HAP-1 (cell line): ENCODE measurements around the gene CCND3.
A peak's percentile ranks its signal among the peaks of the same experiment; 100 is the strongest.

Experiments used
- DNase-seq, 2 experiments: peaks; one replicate each; pipeline ENCODE4 v3.0.0-alpha.2; 2016 to 2020; ENCODE audit warnings: low spot score in 2 of 2
- H3K27me3 ChIP-seq: fragments of 250-450 bp; sonication (Bioruptor Pico); 2 replicates; pipeline ENCODE4 v1.5.1; 2020; ENCODE audit warnings: low read depth, mild to moderate bottlenecking, moderate library complexity
- H3K36me3 ChIP-seq: fragments of 250-450 bp; sonication (Bioruptor Pico); replicated peaks from 2 replicates; pipeline ENCODE4 v1.5.1; 2020; ENCODE audit warnings: mild to moderate bottlenecking
- H3K4me1 ChIP-seq: fragments of 250-450 bp; sonication (Bioruptor Pico); 2 replicates; pipeline ENCODE4 v1.5.1; 2020; ENCODE audit warnings: mild to moderate bottlenecking
- H3K4me3 ChIP-seq: fragments of 250-450 bp; sonication (Bioruptor Pico); 2 replicates; pipeline ENCODE4 v1.5.1; 2020; ENCODE audit warnings: mild to moderate bottlenecking, moderate library complexity
- H3K9me3 ChIP-seq: fragments of 250-450 bp; sonication (Bioruptor Pico); 2 replicates; pipeline ENCODE4 v1.5.1; 2020; ENCODE audit warnings: mild to moderate bottlenecking, moderate library complexity
- in situ Hi-C: fragments of 300-500 bp; cut with MboI; formaldehyde crosslinking; loops from 3 replicates; pipeline ENCODE4 v1.14.3; 2020; ENCODE audit warnings: low sequenced_read_pairs, inconsistent platforms, mixed read lengths

Gene CCND3

DNA sequence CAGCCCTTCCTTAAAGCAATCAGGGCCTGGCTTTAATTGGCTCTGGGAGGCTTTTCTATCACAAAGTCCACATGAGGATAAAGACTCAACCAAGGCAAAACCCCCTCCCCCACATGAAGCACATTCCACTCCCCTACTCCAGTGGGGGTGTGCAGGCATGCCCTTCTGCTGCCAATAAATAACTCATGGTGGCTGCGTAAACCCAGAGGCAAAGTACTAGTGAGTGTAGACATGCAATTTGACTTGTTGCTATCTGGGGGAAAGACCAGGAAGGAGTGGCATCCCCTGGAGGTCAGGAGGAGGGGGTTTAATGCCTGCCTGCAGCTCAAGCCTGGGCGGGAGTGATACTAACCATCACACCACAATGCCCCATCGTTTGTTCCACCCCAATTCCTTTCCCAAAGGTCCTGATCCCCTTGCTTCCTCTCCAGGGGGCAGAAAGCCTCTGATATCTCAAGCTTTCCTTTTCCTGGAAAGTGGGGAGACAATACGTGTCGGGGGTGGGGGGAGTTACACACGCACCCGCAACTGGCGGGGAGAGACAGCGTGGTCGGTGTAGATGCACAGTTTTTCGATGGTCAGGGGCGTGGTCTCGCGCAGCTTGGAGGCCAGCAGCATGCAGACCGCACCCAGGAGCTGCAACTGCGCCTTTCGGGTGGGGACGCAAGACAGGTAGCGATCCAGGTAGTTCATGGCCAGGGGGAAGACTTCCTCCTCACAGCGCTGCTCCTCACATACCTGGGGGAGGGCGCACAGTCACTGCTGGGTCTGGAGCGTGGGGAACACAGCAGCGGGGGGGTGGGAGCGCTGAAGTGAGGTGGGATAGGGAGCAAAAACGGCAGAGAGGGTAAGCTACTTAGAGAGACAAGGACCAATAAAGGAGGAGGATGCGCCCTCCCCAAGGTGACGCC lies 1.5 kb downstream of the CCND3 start:
- no peaks in the 10 kb centered on the region for H3K9me3 ChIP-seq
- peaks cover 18% of the 10 kb centered on the region for H3K4me1 ChIP-seq
- H3K4me3 ChIP-seq = peak overlapping the region; percentile 90
- H3K36me3 ChIP-seq = peaks cover 34% of the 10 kb centered on the region
- in situ Hi-C loops = loop anchor here (5.0 kb wide), 1 partner anchor 107 kb away; no protein-coding TSS in a partner anchor
- no peaks in the 10 kb centered on the region for H3K27me3 ChIP-seq
- peak; percentile 2 to 68 for DNase-seq

DNA sequence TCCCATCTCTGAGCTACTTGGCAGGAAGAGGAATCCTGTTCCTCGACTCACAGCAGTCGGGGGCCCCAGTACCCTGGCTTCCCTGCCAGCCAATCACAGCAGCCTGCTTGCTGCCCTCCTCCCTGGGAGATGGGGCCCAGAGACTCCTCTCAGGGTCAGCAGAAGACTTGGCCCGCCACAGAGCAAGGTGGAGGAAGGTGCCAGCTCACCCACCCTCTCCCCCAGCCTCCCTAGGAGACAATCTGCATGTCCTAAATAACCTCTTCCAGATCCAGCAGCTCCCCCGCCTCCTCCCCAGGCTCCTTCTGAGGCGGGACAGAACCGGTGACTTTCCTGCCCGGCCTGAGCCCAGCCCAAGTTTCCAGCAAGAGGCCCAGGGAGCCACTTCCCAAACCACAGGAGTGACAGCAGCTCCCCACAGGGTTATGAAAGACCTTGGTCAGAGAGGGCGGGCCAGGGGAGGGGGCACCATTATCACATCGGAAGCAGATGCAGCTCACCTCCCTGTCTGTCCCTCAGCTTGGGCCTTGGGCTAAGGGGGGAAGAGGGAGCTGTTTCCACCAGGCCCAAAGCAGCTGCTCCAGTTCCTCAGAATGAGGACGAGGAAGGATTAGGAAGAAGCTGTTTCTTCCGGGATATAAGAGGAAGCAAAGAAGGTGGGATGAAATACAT lies 2.3 kb downstream of the CCND3 start:
- peak overlapping the region; percentile 90; the same call in 1 of the 2 replicates for H3K4me3 ChIP-seq
- peak in 1 of 2 experiments; percentile 2 for DNase-seq
- H3K36me3 ChIP-seq = peaks cover 42% of the 10 kb centered on the region
- no peaks in the 10 kb centered on the region for H3K27me3 ChIP-seq
- in situ Hi-C loops = loop anchor here (5.0 kb wide), 1 partner anchor 108 kb away; no protein-coding TSS in a partner anchor
- H3K4me1 ChIP-seq = peaks cover 18% of the 10 kb centered on the region
- H3K9me3 ChIP-seq = no peaks in the 10 kb centered on the region

DNA sequence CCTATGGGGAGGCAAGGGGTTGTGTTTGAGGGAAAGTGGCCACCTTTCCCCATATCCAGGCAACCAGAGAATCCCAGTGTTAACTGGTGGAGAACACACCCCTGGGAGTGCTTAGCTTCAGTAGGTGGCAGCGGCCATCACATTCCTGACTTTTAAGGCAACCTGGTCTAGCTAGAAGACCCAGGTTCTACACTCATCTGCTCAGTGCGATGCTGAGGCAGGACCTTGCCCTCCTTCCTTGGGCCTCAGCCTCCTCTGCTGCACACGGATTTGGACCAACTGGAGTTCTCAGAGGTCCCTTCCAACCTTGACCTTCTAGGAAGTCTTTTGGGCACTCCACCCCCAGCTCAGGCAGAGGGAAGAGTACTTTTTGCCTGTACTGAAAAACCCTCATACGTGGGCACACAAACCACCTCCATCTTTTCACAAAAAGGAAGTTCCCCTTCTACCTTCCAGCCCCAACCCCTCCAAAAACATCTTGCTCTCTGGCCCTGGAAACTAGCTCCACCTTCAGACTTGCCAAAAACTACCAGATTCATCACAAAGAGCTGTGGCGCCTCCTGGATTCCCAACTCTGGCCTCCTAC lies 2.9 kb downstream of the CCND3 start:
- Histone ChIP-seq H3K4me3 (no peak overlapping the region), H3K4me1 (peaks cover 18% of the 10 kb centered on the region), H3K27me3 (no peaks in the 10 kb centered on the region), H3K9me3 (no peaks in the 10 kb centered on the region), H3K36me3 (peaks cover 48% of the 10 kb centered on the region)
- in situ Hi-C loops = loop anchor here (5.0 kb wide), 1 partner anchor 109 kb away; no protein-coding TSS in a partner anchor
- peak in 1 of 2 experiments; percentile 2 for DNase-seq

DNA sequence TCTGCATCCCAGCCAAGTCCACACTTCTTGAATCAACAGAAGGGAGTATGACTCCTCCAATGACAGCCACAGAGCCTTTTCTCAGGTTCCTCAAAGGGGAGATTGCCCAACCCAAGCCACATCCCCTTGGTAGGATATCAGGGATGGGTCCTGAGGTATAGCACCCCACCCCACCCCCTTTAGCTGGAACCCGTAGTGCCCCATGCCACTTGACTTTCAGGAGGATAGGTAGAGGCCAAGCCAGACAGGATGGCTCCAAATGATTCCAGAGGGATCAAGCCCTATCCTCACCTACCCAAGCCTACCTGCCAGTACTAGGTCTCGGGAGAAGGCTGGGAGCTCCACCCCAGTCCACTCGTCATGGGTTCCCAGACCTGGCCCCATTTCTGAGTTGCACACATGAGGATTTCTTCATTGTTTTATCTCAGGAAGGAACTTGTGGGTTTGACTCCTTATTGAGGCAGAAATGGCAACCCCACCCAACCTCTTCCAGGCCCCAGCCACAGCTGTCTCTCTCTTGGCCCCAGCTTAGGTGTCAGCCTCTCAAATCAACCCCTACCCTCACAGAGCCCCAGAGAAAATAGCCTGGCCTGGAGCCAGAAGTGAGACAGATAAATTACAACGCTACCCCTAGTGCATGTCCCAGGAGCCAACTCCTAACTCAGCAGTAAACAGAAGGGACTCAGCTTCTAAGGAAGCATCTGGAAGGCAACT lies 3.6 kb downstream of the CCND3 start:
- H3K4me3 ChIP-seq = no peak overlapping the region
- peaks cover 18% of the 10 kb centered on the region for H3K4me1 ChIP-seq
- peaks cover 55% of the 10 kb centered on the region for H3K36me3 ChIP-seq
- no peaks in the 10 kb centered on the region for H3K27me3 ChIP-seq
- no peaks in the 10 kb centered on the region for H3K9me3 ChIP-seq
- DNase-seq = peak in 1 of 2 experiments; percentile 0
- in situ Hi-C loops = loop anchor here (5.0 kb wide), 1 partner anchor 109 kb away; no protein-coding TSS in a partner anchor

DNA sequence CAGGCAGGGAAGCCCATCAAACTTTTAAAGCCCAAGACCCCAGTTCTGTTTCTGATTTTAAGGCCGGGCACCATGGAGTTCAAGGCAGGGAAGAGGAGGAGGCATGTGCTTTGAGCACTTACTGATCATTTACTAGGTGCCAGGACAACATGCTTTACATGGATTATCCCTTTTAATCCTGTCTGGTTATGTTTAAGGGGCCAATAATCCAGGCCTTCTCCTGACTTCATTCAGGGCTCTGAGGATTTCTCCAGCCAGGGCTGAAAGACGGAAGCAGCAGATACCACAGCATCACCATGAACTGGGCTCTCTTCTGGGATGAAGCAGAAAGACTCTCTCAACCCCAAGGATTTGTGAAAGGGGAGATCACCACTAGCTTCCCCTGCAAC lies 4.1 kb downstream of the CCND3 start:
- Histone ChIP-seq H3K9me3 (no peaks in the 10 kb centered on the region), H3K4me3 (no peak overlapping the region), H3K36me3 (peaks cover 61% of the 10 kb centered on the region), H3K4me1 (peaks cover 18% of the 10 kb centered on the region), H3K27me3 (no peaks in the 10 kb centered on the region)
- in situ Hi-C loops = loop anchor here (5.0 kb wide), 1 partner anchor 110 kb away; no protein-coding TSS in a partner anchor
- DNase-seq = peak in 1 of 2 experiments; percentile 2

DNA sequence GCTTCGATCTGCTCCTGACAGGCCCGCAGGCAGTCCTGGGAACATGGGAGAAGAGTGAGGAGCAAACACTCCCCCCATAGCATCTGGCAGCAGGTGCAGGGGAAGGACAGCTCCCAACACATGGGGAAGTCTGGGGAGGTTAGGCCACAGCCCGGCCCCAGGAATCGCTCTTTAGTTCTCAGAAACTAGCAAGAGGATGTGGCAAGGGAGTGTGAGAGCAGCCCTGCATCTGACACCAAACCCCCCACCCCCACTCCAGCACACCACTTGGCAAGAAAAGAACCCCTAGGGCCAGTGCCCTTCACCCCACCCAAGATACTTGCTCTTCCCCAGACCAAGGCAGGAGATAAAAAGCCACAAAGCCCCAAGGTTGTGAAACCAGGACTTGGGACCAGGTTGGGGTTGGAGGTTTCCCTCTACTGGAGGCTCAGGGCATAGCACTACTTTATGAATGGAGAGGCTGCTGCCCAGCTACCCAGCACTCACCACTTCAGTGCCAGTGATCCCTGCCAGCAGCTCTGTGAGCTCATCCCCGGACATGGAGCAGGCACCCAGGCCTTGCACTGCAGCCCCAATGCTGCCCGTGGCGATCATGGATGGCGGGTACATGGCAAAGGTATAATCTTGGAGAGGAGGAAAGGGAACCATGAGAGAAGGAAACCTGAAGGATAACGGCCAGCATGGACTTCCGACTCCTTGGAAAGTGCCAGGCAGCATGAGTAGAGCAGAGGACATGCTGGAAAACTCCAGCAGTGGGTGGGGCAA lies 5.4 kb downstream of the CCND3 start:
- Histone ChIP-seq H3K36me3 (peaks cover 73% of the 10 kb centered on the region), H3K4me1 (peaks cover 12% of the 10 kb centered on the region), H3K4me3 (no peak overlapping the region), H3K27me3 (no peaks in the 10 kb centered on the region), H3K9me3 (no peaks in the 10 kb centered on the region)
- in situ Hi-C loops = loop anchor here (5.0 kb wide), 1 partner anchor 111 kb away; no protein-coding TSS in a partner anchor
- DNase-seq = peak; percentile 65 to 80

DNA sequence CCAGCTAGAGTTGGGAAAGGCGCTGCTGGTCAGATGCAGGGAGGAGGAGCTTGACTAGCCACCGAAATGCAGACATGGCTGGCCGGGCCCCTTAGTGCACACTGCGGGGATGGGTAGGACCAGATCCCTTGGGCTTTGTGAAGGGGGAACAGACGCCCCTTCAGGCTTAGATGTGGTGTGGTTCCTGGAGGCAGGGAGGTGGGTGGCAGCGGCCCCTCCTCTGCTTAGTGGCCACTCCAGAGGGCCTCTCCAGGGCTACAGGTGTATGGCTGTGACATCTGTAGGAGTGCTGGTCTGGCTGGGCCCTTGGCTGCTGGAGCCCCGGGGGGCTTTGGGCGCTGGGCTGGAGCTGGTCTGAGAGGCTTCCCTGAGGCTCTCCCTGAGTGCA lies 5.9 kb downstream of the CCND3 start:
- in situ Hi-C loops = loop anchor here (5.0 kb wide), 1 partner anchor 112 kb away; no protein-coding TSS in a partner anchor
- H3K4me1 ChIP-seq = peaks cover 12% of the 10 kb centered on the region
- no peak overlapping the region for H3K4me3 ChIP-seq
- no peak for DNase-seq
- peaks cover 78% of the 10 kb centered on the region for H3K36me3 ChIP-seq
- no peaks in the 10 kb centered on the region for H3K9me3 ChIP-seq
- H3K27me3 ChIP-seq = no peaks in the 10 kb centered on the region

DNA sequence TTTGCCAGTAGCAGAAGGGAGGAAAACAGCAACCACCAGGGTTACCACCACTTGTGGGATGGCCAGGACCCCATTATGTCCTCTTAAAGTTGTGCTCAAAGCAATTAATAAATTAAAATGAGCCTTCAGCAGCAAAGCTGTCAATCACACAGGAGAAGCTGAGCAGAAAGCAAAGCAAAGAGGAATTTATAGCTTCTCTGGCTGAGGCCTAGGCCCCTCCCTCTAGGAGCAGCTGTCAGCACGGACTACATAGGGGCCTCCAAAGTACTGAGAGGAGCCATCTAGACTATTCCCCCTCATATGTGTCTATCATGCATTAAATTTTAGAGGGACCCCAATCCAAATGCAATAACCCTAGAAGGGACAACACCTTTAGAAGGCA lies 6.4 kb downstream of the CCND3 start:
- H3K27me3 ChIP-seq = no peaks in the 10 kb centered on the region
- no peaks in the 10 kb centered on the region for H3K9me3 ChIP-seq
- in situ Hi-C loops = loop anchor here (5.0 kb wide), 1 partner anchor 112 kb away; no protein-coding TSS in a partner anchor
- DNase-seq = peak in 1 of 2 experiments; percentile 2
- no peak overlapping the region for H3K4me3 ChIP-seq
- H3K36me3 ChIP-seq = peaks cover 83% of the 10 kb centered on the region
- H3K4me1 ChIP-seq = peaks cover 12% of the 10 kb centered on the region

DNA sequence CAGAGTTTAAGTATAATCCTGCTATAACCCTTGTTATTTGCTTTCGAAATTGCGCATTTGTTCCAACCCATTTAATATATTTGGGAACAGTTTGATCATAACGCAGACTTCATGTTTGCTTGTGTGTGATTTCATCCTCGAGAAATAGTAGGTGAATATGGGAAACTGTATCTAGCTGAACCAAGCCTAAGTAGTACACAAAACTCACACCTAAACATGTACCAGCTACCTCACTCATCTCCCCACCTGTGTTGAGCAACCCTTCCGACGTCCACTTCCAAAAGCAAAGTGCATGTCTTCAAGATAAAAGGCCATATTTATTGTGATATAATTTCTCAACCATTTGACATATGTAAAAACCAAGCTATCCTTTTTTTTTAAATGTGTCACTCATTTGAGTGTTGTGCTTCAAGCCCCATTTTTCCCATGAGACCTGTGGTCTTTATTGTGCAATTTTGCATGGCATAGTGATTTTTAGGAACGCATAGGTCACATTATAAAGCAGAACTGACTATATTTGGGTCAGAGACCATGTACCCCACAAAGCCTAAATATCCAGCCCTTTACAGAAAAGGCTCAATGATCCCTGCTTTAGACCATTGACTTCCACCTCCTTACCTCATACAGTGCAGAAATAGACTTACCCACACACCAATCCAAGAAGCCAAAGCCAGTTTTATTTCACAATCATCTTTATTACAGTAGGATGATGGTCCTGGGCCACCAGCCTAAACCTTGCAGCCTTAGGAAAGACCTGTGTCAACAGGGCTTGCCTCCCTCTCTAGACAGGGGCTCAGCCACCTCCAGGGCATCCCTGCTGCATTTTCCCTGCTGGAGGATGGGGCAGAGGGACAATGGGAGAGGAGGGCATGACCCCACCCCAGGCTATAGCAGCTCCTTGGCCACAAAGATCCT lies 7.1 kb downstream of the CCND3 start:
- Histone ChIP-seq H3K4me3 (no peak overlapping the region), H3K36me3 (peaks cover 90% of the 10 kb centered on the region), H3K9me3 (no peaks in the 10 kb centered on the region), H3K4me1 (peaks cover 5% of the 10 kb centered on the region), H3K27me3 (no peaks in the 10 kb centered on the region)
- in situ Hi-C loops = loop anchor here (5.0 kb wide), 1 partner anchor 113 kb away; no protein-coding TSS in a partner anchor
- peak in 1 of 2 experiments; percentile 2 for DNase-seq

DNA sequence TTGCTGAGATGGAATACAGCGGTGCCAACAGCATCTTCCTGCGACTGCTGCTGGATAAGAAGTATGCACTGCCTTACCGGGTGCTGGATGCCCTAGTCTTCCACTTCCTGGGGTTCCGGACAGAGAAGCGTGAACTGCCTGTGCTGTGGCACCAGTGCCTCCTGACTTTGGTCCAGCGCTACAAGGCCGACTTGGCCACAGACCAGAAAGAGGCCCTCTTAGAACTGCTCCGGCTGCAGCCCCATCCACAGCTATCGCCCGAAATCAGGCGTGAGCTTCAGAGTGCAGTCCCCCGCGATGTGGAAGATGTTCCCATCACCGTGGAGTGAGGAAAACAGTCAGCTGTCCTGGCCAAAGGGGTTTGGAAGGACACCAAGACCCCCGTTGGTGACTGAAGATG lies 9.2 kb downstream of the CCND3 start:
- Histone ChIP-seq H3K9me3 (no peaks in the 10 kb centered on the region), H3K4me1 (0 out of 2 replicates have a peak, but pooled peaks cover 2% of the 10 kb centered on the region), H3K27me3 (no peaks in the 10 kb centered on the region), H3K4me3 (no peak overlapping the region), H3K36me3 (peaks cover 100% of the 10 kb centered on the region)
- peak in 1 of 2 experiments; percentile 0 for DNase-seq
- in situ Hi-C loops = no loop called here

DNA sequence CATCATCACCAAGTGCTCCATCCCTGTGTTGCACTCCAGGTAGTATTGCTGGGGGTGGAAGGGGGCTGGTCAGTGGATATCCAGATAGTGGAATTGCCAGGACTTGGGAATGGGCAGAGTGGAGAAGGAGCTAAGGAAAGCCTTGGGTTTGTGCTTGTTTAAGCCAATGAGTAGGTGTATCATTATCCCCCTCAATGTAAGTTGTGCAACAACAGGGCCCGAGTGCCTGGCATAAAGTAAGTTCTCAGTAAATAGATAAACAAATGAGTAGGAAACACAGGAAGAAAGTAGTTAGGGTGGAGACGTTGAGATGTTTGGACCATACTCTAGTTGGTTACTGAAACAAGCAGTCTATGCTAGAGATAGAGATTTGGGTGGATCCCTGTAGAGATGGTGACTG lies 9.8 kb downstream of the CCND3 start:
- peak in 1 of 2 experiments; percentile 1 for DNase-seq
- no peak overlapping the region for H3K4me3 ChIP-seq
- in situ Hi-C loops = no loop called here
- no peaks in the 10 kb centered on the region for H3K9me3 ChIP-seq
- H3K27me3 ChIP-seq = no peaks in the 10 kb centered on the region
- H3K4me1 ChIP-seq = 0 out of 2 replicates have a peak, but pooled peaks cover 2% of the 10 kb centered on the region
- H3K36me3 ChIP-seq = peaks cover 100% of the 10 kb centered on the region
